ENCODE data around the gene C17orf107. TPM values are rescaled to one million over a fixed set of nuclear protein-coding genes. Genes with fewer than 3 reads are reported as not detected.

The C17orf107 gene
- polyA plus RNA-seq (0.31 to 0.68 TPM (median 0.33 TPM) in 3 replicates), polyA minus RNA-seq (0.26 to 0.89 TPM (median 0.83 TPM) in 3 replicates)
- 0.51 TPM for polyA plus RNA-seq (2011; ENCODE audit: low read depth)
- polyA plus RNA-seq (2011; cell fraction: cytosol; rRNA removed), result 0.09 and 0.17 TPM in 2 replicates
- 2.0 and 3.3 TPM in 2 replicates for polyA plus RNA-seq (2011; cell fraction: nucleus; rRNA removed)
- polyA plus RNA-seq (2012; ENCODE audit: low replicate concordance), result 0.30 and 1.4 TPM in 2 replicates
- not detected for polyA minus RNA-seq (2011; cell fraction: cytosol; rRNA and poly(A)+ RNA removed)
- polyA minus RNA-seq (2011; cell fraction: nucleus; rRNA and poly(A)+ RNA removed), result 2.8 and 3.9 TPM in 2 replicates

GRCh38 chr17:4899341-4900230 is at the start of gene C17orf107:
C17orf107 (plus strand) TSS chr17:4899536; CDS start chr17:4899763, 227 bp downstream.
- peak within 1 kb of the TSS; percentile 64 for H3K4me2 ChIP-seq (ENCODE audit: control insufficient read depth, extremely low read depth, insufficient read depth, low read depth, low read length)
- peaks cover 15% of the 10 kb centered on the region for H4K20me1 ChIP-seq (ENCODE audit: control insufficient read depth, extremely low read depth, insufficient read depth, low read length)
- peak within 1 kb of the TSS; percentile 66 for H3K9ac ChIP-seq (ENCODE audit: control insufficient read depth, extremely low read depth, insufficient read depth, low read length)
- TF ChIP-seq CTCF (optimal IDR thresholded peaks at IDR 0.05 in 1 of 3, IDR thresholded peaks at IDR 0.05 in 1 of 3, conservative IDR thresholded peaks at IDR 0.05 in 1 of 3; ENCODE audit: extremely low read depth in 1 of 3, insufficient read depth in 2 of 3, low read length in 3 of 3), result peak in 1 of 3 experiments; percentile 6
- TF ChIP-seq EZH2 (IDR thresholded peaks at IDR 0.05; ENCODE audit: low read length), result no peak
- no peaks in the 10 kb centered on the region for H3K9me1 ChIP-seq (ENCODE audit: control insufficient read depth, extremely low read depth, insufficient read depth, low read length)
- FAIRE-seq, result no peak
- peak; percentile 90 for DNase-seq (ENCODE audit: low read depth, low spot score)
- H3K36me3 ChIP-seq (ENCODE audit: control insufficient read depth in 2 of 2, extremely low read depth in 1 of 2, insufficient read depth in 2 of 2, low read length in 2 of 2), result peaks cover 16 to 23% of the 10 kb centered on the region in 2 experiments
- dilution Hi-C loops (cut with MboI; ENCODE audit: extremely low pct_ligation_motif_present, low sequenced_read_pairs), result no loop called here
- peak within 1 kb of the TSS; percentile 30 for H2AFZ ChIP-seq (ENCODE audit: control insufficient read depth, low read length)
- no peaks in the 10 kb centered on the region for H3K79me2 ChIP-seq (ENCODE audit: control insufficient read depth, insufficient read depth, low read length)
- H3K27ac ChIP-seq (ENCODE audit: control insufficient read depth, insufficient read depth, low read length), result no peak within 1 kb of the TSS
- peak within 1 kb of the TSS in 1 of 3 experiments; percentile 65 for H3K4me3 ChIP-seq (ENCODE audit: control insufficient read depth in 2 of 3, extremely low read depth in 1 of 3, insufficient read depth in 2 of 3, low read depth in 1 of 3, low read length in 3 of 3)
- no peaks in the 10 kb centered on the region for H3K27me3 ChIP-seq (ENCODE audit: control insufficient read depth, extremely low read depth, insufficient read depth, low read length)
- no peaks in the 10 kb centered on the region for H3K9me3 ChIP-seq (ENCODE audit: control insufficient read depth, low read depth, low read length)
- H3K4me1 ChIP-seq (ENCODE audit: control insufficient read depth, extremely low read depth, insufficient read depth, low read length), result peaks cover 16% of the 10 kb centered on the region

- Histone ChIP-seq H3K4me1 (ENCODE audit: control insufficient read depth, extremely low read depth, insufficient read depth, low read length) (peaks cover 75% of the 10 kb centered on the region), H3K79me2 (ENCODE audit: control insufficient read depth, insufficient read depth, low read length) (peaks cover 50% of the 10 kb centered on the region), H3K9ac (ENCODE audit: control insufficient read depth, extremely low read depth, insufficient read depth, low read length) (peak overlapping the region; percentile 60), H2AFZ (ENCODE audit: control insufficient read depth, low read length) (no peak overlapping the region), H4K20me1 (ENCODE audit: control insufficient read depth, extremely low read depth, insufficient read depth, low read length) (no peaks in the 10 kb centered on the region), H3K4me2 (ENCODE audit: control insufficient read depth, extremely low read depth, insufficient read depth, low read depth, low read length) (peak overlapping the region; percentile 85), H3K4me3 (ENCODE audit: control insufficient read depth in 2 of 3, extremely low read depth in 1 of 3, insufficient read depth in 2 of 3, low read depth in 1 of 3, low read length in 3 of 3) (peak overlapping the region in 2 of 3 experiments; percentile 45 to 49), H3K36me3 (ENCODE audit: control insufficient read depth in 2 of 2, extremely low read depth in 1 of 2, insufficient read depth in 2 of 2, low read length in 2 of 2) (peaks cover 6 to 17% of the 10 kb centered on the region in 2 experiments), H3K9me3 (ENCODE audit: control insufficient read depth, low read depth, low read length) (no peaks in the 10 kb centered on the region), H3K9me1 (ENCODE audit: control insufficient read depth, extremely low read depth, insufficient read depth, low read length) (peaks cover 2% of the 10 kb centered on the region), H3K27me3 (ENCODE audit: control insufficient read depth, extremely low read depth, insufficient read depth, low read length) (no peaks in the 10 kb centered on the region), H3K27ac (ENCODE audit: control insufficient read depth, insufficient read depth, low read length) (peak overlapping the region; percentile 94)
- TF ChIP-seq EZH2 (IDR thresholded peaks at IDR 0.05; ENCODE audit: low read length), result no peak
- TF ChIP-seq CTCF (optimal IDR thresholded peaks at IDR 0.05 in 1 of 3, IDR thresholded peaks at IDR 0.05 in 1 of 3, conservative IDR thresholded peaks at IDR 0.05 in 1 of 3; ENCODE audit: extremely low read depth in 1 of 3, insufficient read depth in 2 of 3, low read length in 3 of 3), result no peak
- DNase-seq (ENCODE audit: low read depth, low spot score) (no peak), FAIRE-seq (peak; percentile 90)
- dilution Hi-C loops (cut with MboI; ENCODE audit: extremely low pct_ligation_motif_present, low sequenced_read_pairs), result no loop called here
Observed at GRCh38 chr17:4850246-4850645, 49.1 kb upstream of the C17orf107 start.

Data from keratinocyte (primary cell).